Stimulated activated effector memory CD8-positive, alpha-beta T cell treated with anti-CD3 and anti-CD28 coated beads, Interleukin-12 subunit alpha, Interleukin-12 subunit beta, amount 100 ng/mL, for 72 hours (primary cell): ENCODE results near the gene PLXNA3.

Experiments
- ATAC-seq: fragments of 150-1000 bp; cut with Tn5 transposase; 2 replicates; pipeline ENCODE4 v1.10.0; 2021
- DNase-seq, 2 donors: peaks; one replicate each; pipeline ENCODE4 v3.0.0; 2021 to 2022; ENCODE audit warnings: low spot score in 2 of 2
- H3K27ac Mint-ChIP-seq: one replicate; pipeline ENCODE4 v1.8.0; 2022; ENCODE audit warnings: mild to moderate bottlenecking, mixed read lengths
- H3K36me3 Mint-ChIP-seq: one replicate; pipeline ENCODE4 v1.8.0; 2022; ENCODE audit warnings: mild to moderate bottlenecking, mixed read lengths
- H3K4me1 Mint-ChIP-seq: one replicate; pipeline ENCODE4 v1.8.0; 2022; ENCODE audit warnings: mixed read lengths
- H3K4me3 Mint-ChIP-seq: one replicate; pipeline ENCODE4 v1.8.0; 2022; ENCODE audit warnings: mild to moderate bottlenecking, mixed read lengths
- H3K9me3 Mint-ChIP-seq: one replicate; pipeline ENCODE4 v1.8.0; 2022; ENCODE audit warnings: mixed read lengths

Gene PLXNA3

DNA sequence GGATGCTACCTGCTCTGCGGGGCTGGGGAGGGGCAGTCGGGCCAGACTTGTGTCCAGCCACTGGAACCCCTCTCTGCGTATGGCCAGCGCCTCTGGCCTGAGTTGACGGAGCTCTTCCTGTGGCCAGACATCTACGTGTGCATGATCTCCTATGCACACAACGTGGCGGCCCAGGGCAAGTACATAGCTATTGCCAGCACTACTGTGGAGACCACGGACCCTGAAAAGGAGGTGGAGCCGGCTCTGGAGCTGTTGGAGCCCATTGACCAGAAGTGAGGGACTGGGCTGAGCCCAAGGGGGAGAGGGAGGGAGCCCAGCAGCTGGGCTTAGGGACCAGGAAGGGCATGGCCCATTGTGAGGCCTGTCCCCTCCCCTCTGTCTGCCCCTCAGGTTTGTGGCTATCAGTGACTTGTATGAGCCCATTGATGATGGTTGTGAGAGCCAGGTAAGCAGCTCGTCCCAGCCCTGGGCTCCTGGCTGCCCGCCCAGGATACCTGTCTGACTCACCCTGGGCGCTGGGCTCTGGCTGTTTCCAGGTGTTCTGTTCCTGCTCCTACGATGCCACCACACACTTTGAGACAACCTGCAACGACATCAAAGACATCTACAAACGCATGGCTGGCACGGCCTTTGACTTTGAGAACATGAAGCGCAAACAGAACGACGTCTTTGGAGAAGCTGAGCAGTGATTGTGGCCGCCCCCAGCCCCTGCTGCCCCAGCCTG lies 15.9 kb upstream of the PLXNA3 start:
- Mint-ChIP-seq H3K4me1 (peaks cover 48% of the 10 kb centered on the region), H3K9me3 (no peaks in the 10 kb centered on the region), H3K4me3 (no peak overlapping the region), H3K27ac (no peak overlapping the region), H3K36me3 (peaks cover 68% of the 10 kb centered on the region)
- no peak for ATAC-seq
- no peak for DNase-seq

GRCh38 chrX:154443479-154443910 lies 14.6 kb upstream of the PLXNA3 start:
- peaks cover 68% of the 10 kb centered on the region for H3K36me3 Mint-ChIP-seq
- peaks cover 43% of the 10 kb centered on the region for H3K4me1 Mint-ChIP-seq
- H3K9me3 Mint-ChIP-seq = no peaks in the 10 kb centered on the region
- peak overlapping the region; percentile 70 for H3K4me3 Mint-ChIP-seq
- DNase-seq (peak in 1 of 2 donors; percentile 52), ATAC-seq (peak; percentile 17)
- peak overlapping the region; percentile 61 for H3K27ac Mint-ChIP-seq

DNA sequence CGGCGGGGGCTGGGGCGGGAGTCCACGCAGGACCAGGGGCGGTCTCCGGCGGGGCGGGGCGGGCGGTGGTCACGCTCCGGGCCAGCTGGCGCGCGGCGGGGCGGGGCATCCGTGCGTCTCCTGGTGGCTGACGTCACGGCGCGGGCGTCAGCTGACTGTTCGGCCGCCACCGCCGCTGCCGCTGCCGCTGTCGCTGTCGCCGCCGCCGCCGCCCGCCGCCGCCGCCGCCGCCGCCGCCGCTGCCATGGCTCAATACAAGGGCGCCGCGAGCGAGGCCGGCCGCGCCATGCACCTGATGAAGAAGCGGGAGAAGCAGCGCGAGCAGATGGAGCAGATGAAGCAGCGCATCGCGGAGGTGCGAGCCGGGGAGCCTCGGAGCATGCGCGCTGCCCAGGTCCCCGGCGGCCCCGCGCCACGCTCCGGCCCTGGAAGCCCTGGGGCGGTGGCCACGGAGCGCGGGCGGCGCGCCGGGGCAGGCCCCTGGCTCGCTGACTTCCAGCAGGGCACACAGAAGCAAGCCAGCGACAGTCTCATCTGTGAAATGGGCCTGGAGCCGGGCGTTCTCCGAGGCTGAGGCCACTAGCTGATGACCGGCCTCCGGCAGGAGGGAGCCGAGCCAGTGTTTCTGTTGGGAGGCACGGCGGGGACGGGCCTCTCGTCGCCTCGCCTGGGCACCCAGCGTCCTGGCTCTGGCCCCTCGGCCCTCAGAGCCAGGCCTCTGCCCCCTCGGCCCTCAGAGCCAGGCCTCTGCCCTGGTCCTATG lies 13.9 kb upstream of the PLXNA3 start, which contains the start of gene FAM50A:
Gene FAM50A, plus strand, starts transcription at position 150 of the 763 bp plus-strand sequence. Its CDS starts 95 bp downstream, at position 245.
- DNase-seq = peak; percentile 57 to 80
- H3K4me1 Mint-ChIP-seq = peaks cover 39% of the 10 kb centered on the region
- no peaks in the 10 kb centered on the region for H3K9me3 Mint-ChIP-seq

DNA sequence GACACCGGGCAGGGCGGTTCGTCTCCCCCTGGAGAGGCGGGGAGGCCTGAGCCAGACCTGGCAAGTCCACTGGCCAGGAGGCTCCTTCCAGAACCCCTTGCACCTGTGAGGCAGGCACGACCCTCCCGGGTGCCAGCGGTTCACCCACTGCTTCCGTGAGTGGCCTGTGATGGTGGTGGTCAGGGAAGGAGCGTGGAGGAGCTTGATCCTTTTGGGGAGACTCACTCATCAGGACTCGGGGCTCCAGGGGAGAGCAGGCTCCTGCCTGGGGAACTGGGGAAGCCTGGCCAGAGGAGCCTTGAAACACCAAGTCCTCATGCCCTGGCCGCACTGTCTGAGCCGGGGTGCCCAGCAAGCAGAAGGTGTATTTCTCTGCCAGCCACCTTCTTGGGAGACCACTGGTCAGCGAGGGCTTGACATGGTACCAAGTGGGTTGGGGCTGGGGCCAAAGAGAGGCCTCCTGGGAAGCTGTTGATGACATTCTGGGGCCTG lies 13.3 kb upstream of the PLXNA3 start:
- no peak for DNase-seq
- no peak overlapping the region for H3K27ac Mint-ChIP-seq

More for the DNA sequence above, 13.9 kb upstream of the PLXNA3 start, which contains the start of gene FAM50A:
- Mint-ChIP-seq H3K4me3 (peak within 1 kb of the TSS; percentile 70), H3K36me3 (peaks cover 64% of the 10 kb centered on the region), H3K27ac (peak within 1 kb of the TSS; percentile 61)
- peak; percentile 91 for ATAC-seq

GRCh38 chrX:154445776-154446175 lies 12.3 kb upstream of the PLXNA3 start:
- H3K4me3 Mint-ChIP-seq = no peak overlapping the region
- H3K36me3 Mint-ChIP-seq = peaks cover 66% of the 10 kb centered on the region
- peak overlapping the region; percentile 81 for H3K27ac Mint-ChIP-seq
- peaks cover 27% of the 10 kb centered on the region for H3K4me1 Mint-ChIP-seq
- no peaks in the 10 kb centered on the region for H3K9me3 Mint-ChIP-seq
- no peak for ATAC-seq
- no peak for DNase-seq

More for the DNA sequence above, 13.3 kb upstream of the PLXNA3 start:
- ATAC-seq = no peak
- H3K4me3 Mint-ChIP-seq = peak overlapping the region; percentile 70
- H3K9me3 Mint-ChIP-seq = no peaks in the 10 kb centered on the region
- peaks cover 37% of the 10 kb centered on the region for H3K4me1 Mint-ChIP-seq
- H3K36me3 Mint-ChIP-seq = peaks cover 66% of the 10 kb centered on the region

GRCh38 chrX:154446430-154446829 lies 11.7 kb upstream of the PLXNA3 start:
- Mint-ChIP-seq H3K36me3 (peaks cover 62% of the 10 kb centered on the region), H3K4me3 (no peak overlapping the region), H3K27ac (peak overlapping the region; percentile 81)

DNA sequence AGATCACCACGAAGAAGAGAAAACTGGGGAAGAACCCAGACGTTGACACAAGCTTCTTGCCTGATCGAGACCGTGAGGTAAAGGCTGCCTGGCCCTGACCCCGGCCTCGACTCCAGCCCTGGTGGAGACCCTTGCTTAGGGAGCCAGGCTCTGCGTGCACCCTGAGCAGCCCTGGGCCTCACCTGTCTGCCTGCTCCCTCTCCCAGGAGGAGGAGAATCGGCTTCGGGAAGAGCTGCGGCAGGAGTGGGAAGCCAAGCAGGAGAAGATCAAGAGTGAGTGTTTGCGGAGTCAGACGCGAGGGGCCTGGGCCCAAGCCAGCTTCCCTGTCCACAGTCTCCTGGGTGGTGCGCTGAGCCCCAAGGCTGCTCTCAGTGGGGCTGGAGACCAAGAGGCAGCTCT lies 9.6 kb upstream of the PLXNA3 start:
- Mint-ChIP-seq H3K4me3 (no peak overlapping the region), H3K36me3 (peaks cover 56% of the 10 kb centered on the region), H3K4me1 (peaks cover 15% of the 10 kb centered on the region), H3K27ac (no peak overlapping the region), H3K9me3 (no peaks in the 10 kb centered on the region)
- DNase-seq = no peak
- no peak for ATAC-seq

More at GRCh38 chrX:154446430-154446829, 11.7 kb upstream of the PLXNA3 start:
- peaks cover 25% of the 10 kb centered on the region for H3K4me1 Mint-ChIP-seq
- ATAC-seq (no peak), DNase-seq (no peak)
- no peaks in the 10 kb centered on the region for H3K9me3 Mint-ChIP-seq

GRCh38 chrX:154449618-154450017 lies 8.5 kb upstream of the PLXNA3 start:
- ATAC-seq (no peak), DNase-seq (no peak)
- Mint-ChIP-seq H3K36me3 (peaks cover 58% of the 10 kb centered on the region), H3K4me1 (peaks cover 13% of the 10 kb centered on the region), H3K27ac (no peak overlapping the region), H3K4me3 (no peak overlapping the region), H3K9me3 (no peaks in the 10 kb centered on the region)

DNA sequence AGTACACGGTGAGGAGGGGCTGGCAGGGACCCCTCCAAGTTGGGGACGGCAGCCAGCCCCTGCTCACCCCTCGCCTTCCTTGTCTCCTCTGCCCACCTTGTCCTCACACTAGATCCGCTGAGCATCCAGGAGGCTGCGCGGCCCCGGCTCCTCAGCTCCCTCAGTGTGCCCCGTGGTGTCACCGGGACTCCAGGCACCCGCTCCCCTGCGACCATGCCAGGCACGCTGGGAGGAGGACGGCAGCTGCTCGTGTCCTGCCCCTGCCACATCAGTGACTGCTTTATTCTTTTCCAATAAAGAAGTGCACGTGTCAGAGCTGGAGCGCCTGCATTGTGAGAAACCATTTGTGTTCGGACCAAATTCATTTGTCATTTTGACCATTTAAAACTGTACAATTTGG lies 7.8 kb upstream of the PLXNA3 start:
- H3K4me3 Mint-ChIP-seq = no peak overlapping the region
- no peaks in the 10 kb centered on the region for H3K9me3 Mint-ChIP-seq
- ATAC-seq = no peak
- H3K27ac Mint-ChIP-seq = no peak overlapping the region
- DNase-seq = no peak
- H3K36me3 Mint-ChIP-seq = peaks cover 58% of the 10 kb centered on the region
- H3K4me1 Mint-ChIP-seq = peaks cover 13% of the 10 kb centered on the region

- ATAC-seq (no peak), DNase-seq (no peak)
- H3K4me1 Mint-ChIP-seq = peaks cover 6% of the 10 kb centered on the region
- H3K9me3 Mint-ChIP-seq = no peaks in the 10 kb centered on the region
- no peak overlapping the region for H3K4me3 Mint-ChIP-seq
- H3K27ac Mint-ChIP-seq = no peak overlapping the region
- H3K36me3 Mint-ChIP-seq = peaks cover 49% of the 10 kb centered on the region
Observed at GRCh38 chrX:154452823-154453222, 5.3 kb upstream of the PLXNA3 start.

- DNase-seq (no peak), ATAC-seq (peak; percentile 76)
- Mint-ChIP-seq H3K27ac (peak overlapping the region; percentile 95), H3K4me3 (peak overlapping the region; percentile 89), H3K36me3 (peaks cover 38% of the 10 kb centered on the region), H3K9me3 (no peaks in the 10 kb centered on the region), H3K4me1 (peaks cover 30% of the 10 kb centered on the region)
Observed at GRCh38 chrX:154457491-154458115, 478 bp upstream of the PLXNA3 start.

DNA sequence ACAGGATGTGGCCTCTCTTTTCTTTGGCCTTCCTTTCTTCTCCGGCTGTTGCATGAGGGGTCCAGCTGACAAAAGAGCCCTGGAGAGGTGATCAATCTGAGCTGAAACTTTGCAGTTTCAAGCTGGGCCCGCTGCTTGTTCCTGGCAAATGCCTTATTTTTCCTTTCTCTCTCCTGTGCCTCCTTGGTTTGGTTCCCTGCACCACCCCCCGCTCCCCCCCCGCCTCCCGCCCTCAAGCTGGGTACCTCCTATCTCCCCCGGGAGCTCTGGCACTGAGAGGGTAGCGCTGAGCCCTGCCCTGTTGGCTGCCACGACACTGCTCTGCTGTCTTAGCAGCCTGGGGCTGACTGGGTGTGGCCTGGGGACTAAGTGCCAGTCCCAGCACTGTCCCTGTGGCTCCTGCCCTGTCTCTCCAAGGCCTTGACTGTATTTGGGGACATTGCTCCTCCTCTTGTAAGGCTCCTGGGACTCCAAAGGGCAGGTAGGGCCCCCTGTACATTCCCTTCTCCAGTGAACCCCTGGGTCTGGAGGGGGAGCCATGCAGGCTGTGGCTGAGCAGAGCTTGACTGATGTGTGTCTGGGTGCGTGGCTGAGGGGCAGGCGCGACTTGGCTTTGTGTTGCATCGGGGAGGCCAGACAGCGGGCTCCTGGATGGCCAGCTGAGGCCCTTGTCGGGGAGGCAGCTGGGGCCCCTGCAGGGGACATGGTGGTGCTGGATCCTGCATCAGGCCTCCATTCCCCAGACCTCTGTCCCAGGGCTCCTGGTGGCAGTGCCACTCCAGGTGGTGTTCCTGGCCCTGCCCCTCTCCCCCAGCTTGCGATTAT lies 1.1 kb downstream of the PLXNA3 start:
- H3K9me3 Mint-ChIP-seq = no peaks in the 10 kb centered on the region
- DNase-seq (no peak), ATAC-seq (peak; percentile 62)
- H3K4me1 Mint-ChIP-seq = peaks cover 30% of the 10 kb centered on the region
- H3K36me3 Mint-ChIP-seq = peaks cover 36% of the 10 kb centered on the region
- H3K4me3 Mint-ChIP-seq = peak overlapping the region; percentile 76
- H3K27ac Mint-ChIP-seq = peak overlapping the region; percentile 71

DNA sequence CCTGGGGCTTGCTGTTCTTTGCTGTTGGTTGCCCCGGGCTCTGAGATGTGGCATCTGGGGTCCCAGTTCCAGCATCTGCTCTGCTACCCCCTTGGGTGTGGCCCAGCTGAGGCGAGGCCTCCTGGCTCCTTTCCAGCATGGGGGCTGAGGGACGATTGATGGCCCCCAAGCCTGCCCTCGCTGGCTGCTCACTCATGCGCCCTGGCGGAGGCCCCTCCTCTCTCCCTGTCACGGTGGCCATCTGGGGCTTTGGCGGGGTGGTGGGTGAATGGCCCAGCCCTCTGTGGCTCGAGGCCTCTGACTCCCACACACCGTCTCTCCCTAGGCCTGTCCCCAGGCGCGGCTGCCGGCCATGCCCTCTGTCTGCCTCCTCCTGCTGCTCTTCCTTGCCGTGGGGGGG lies 1.8 kb downstream of the PLXNA3 start:
- Mint-ChIP-seq H3K36me3 (peaks cover 36% of the 10 kb centered on the region), H3K27ac (no peak overlapping the region), H3K4me1 (peaks cover 30% of the 10 kb centered on the region), H3K4me3 (peak overlapping the region; percentile 76), H3K9me3 (no peaks in the 10 kb centered on the region)
- ATAC-seq = no peak
- DNase-seq = no peak

GRCh38 chrX:154460326-154460725 lies 2.2 kb downstream of the PLXNA3 start:
- H3K4me1 Mint-ChIP-seq = peaks cover 30% of the 10 kb centered on the region
- no peak for ATAC-seq
- no peak overlapping the region for H3K27ac Mint-ChIP-seq
- peak overlapping the region; percentile 76 for H3K4me3 Mint-ChIP-seq
- peaks cover 39% of the 10 kb centered on the region for H3K36me3 Mint-ChIP-seq
- H3K9me3 Mint-ChIP-seq = no peaks in the 10 kb centered on the region
- no peak for DNase-seq
